Measurements from ENCODE around the gene SWT1.

Gene SWT1

GRCh38 chr1:185305419-185305818 lies 148.5 kb downstream of the SWT1 start:
- no peak for TF ChIP-seq CTCF (IDR thresholded peaks at IDR 0.05; ENCODE audit: unreplicated experiment in 3 of 3)
- Mint-ChIP-seq H3K36me3 (ENCODE audit: low read depth) (peaks cover 79% of the 10 kb centered on the region), H3K27ac (no peak overlapping the region), H3K4me3 (no peak overlapping the region), H3K27me3 (ENCODE audit: low read depth) (no peaks in the 10 kb centered on the region), H3K4me1 (no peaks in the 10 kb centered on the region), H3K9me3 (no peaks in the 10 kb centered on the region)

GRCh38 chr1:185308126-185308525 lies 151.2 kb downstream of the SWT1 start:
- H3K9me3 Mint-ChIP-seq: no peaks in the 10 kb centered on the region
- no peaks in the 10 kb centered on the region for H3K27me3 Mint-ChIP-seq (ENCODE audit: low read depth)
- H3K4me3 Mint-ChIP-seq: no peak overlapping the region
- no peak overlapping the region for H3K27ac Mint-ChIP-seq
- peaks cover 73% of the 10 kb centered on the region for H3K36me3 Mint-ChIP-seq (ENCODE audit: low read depth)
- no peak for TF ChIP-seq CTCF (IDR thresholded peaks at IDR 0.05; ENCODE audit: unreplicated experiment in 3 of 3)
- H3K4me1 Mint-ChIP-seq: peaks cover 16% of the 10 kb centered on the region

GRCh38 chr1:185309566-185309965 lies 152.6 kb downstream of the SWT1 start:
- peaks cover 59% of the 10 kb centered on the region for H3K36me3 Mint-ChIP-seq (ENCODE audit: low read depth)
- no peak for TF ChIP-seq CTCF (IDR thresholded peaks at IDR 0.05; ENCODE audit: unreplicated experiment in 3 of 3)
- H3K27me3 Mint-ChIP-seq (ENCODE audit: low read depth): no peaks in the 10 kb centered on the region
- no peak overlapping the region for H3K4me3 Mint-ChIP-seq
- no peaks in the 10 kb centered on the region for H3K9me3 Mint-ChIP-seq
- H3K4me1 Mint-ChIP-seq: peaks cover 31% of the 10 kb centered on the region
- no peak overlapping the region for H3K27ac Mint-ChIP-seq

GRCh38 chr1:185311589-185312225 lies 154.7 kb downstream of the SWT1 start:
- Mint-ChIP-seq H3K4me1 (peaks cover 42% of the 10 kb centered on the region), H3K9me3 (no peaks in the 10 kb centered on the region), H3K27ac (peak overlapping the region in 1 of 3 experiments; percentile 18), H3K36me3 (ENCODE audit: low read depth) (peaks cover 37% of the 10 kb centered on the region), H3K27me3 (ENCODE audit: low read depth) (no peaks in the 10 kb centered on the region), H3K4me3 (peak overlapping the region; percentile 10 to 48 (median 35))
- TF ChIP-seq CTCF (IDR thresholded peaks at IDR 0.05; ENCODE audit: unreplicated experiment in 3 of 3): no peak

- no peak for TF ChIP-seq CTCF (IDR thresholded peaks at IDR 0.05; ENCODE audit: unreplicated experiment in 3 of 3)
- H3K36me3 Mint-ChIP-seq (ENCODE audit: low read depth): peaks cover 29% of the 10 kb centered on the region
- peaks cover 44% of the 10 kb centered on the region for H3K4me1 Mint-ChIP-seq
- H3K27me3 Mint-ChIP-seq (ENCODE audit: low read depth): no peaks in the 10 kb centered on the region
- no peak overlapping the region for H3K27ac Mint-ChIP-seq
- H3K9me3 Mint-ChIP-seq: no peaks in the 10 kb centered on the region
- H3K4me3 Mint-ChIP-seq: peak overlapping the region; percentile 94 to 99 (median 94)
Measured at GRCh38 chr1:185312361-185313138, 155.6 kb downstream of the SWT1 start.

Measured in nephron (organoid).